B cell (primary cell): Measurements from ENCODE around the gene PLCD1. TPM values are rescaled to one million over a fixed set of nuclear protein-coding genes. Genes with fewer than 3 reads are reported as not detected.

Source experiments
- ATAC-seq: fragments of 200-7000 bp; cut with Tn5 transposase; one replicate; pipeline ENCODE4 v1.10.0; 2021; ENCODE audit warnings: low read depth, mild to moderate bottlenecking, moderate number of reproducible peaks, moderate library complexity
- CTCF ChIA-PET: fragments of 350-600 bp; sonication (Branson Sonifier 250); formaldehyde crosslinking; loops from one replicate; lab custom pipeline; 2021; ENCODE audit warnings: antibody characterized with exemption, inconsistent platforms; lab: Charles Lee
- POLR2A ChIA-PET: fragments of 350-600 bp; sonication (Branson Sonifier 250); formaldehyde crosslinking; loops from one replicate; lab custom pipeline; 2021; ENCODE audit warnings: antibody characterized with exemption; lab: Charles Lee
- DNase-seq: peaks from one replicate; pipeline ENCODE4 v3.0.0; 2013
- H2AFZ ChIP-seq: 2 replicates; pipeline ENCODE4 v1.6.1; 2012; ENCODE audit warnings: mild to moderate bottlenecking, low read depth, low read length; ENCODE audit not compliant: insufficient read depth, poor library complexity, severe bottlenecking
- H3K27ac ChIP-seq, 2 donors: 1 replicate in 1 of 2; 2 replicates in 1 of 2; pipeline ENCODE4 v1.5.1; 2012 to 2013; ENCODE audit warnings: low read length in 2 of 2, mild to moderate bottlenecking in 2 of 2, moderate library complexity in 1 of 2
- H3K27me3 ChIP-seq, 4 experiments: fragments of 200-600 bp in 1 of 4; sonication (generic) in 1 of 4; replicated peaks in 1 of 4; 1 replicate in 2 of 4; 2 replicates in 2 of 4; pipeline versions ENCODE4 v1.6.1 to v1.7.0; 2013 to 2016; ENCODE audit warnings: low read length in 3 of 4, mild to moderate bottlenecking in 2 of 4, mixed read lengths in 1 of 4, moderate library complexity in 1 of 4; ENCODE audit not compliant: insufficient read depth in 4 of 4, control insufficient read depth in 3 of 4; ENCODE audit errors: control extremely low read depth in 1 of 4
- H3K36me3 ChIP-seq, 2 experiments: replicated peaks in 1 of 2; 1 replicate in 1 of 2; 2 replicates in 1 of 2; pipeline versions ENCODE4 v1.6.1 to v1.7.1; 2013; ENCODE audit warnings: low read length in 1 of 2; ENCODE audit not compliant: insufficient read depth in 2 of 2, control insufficient read depth in 1 of 2; ENCODE audit errors: control extremely low read depth in 1 of 2, extremely low read depth in 1 of 2
- H3K4me1 ChIP-seq, 2 donors: fragments of 200-600 bp in 1 of 2; sonication (generic) in 1 of 2; 1 replicate in 1 of 2; 2 replicates in 1 of 2; pipeline versions ENCODE4 v1.5.1 to v1.6.1; 2013 to 2017; ENCODE audit warnings: low read length in 2 of 2; ENCODE audit not compliant: control insufficient read depth in 2 of 2, insufficient read depth in 2 of 2
- H3K4me2 ChIP-seq: replicated peaks from 2 replicates; pipeline ENCODE3; 2012; ENCODE audit warnings: mild to moderate bottlenecking, low read depth, low read length; ENCODE audit not compliant: poor library complexity, severe bottlenecking
- H3K4me3 ChIP-seq, 5 experiments: fragments of 200-600 bp in 1 of 5; sonication (generic) in 1 of 5; 1 replicate in 3 of 5; 2 replicates in 2 of 5; pipeline versions ENCODE4 v1.5.1 to v1.7.0; 2011 to 2016; ENCODE audit warnings: low read length in 4 of 5, mild to moderate bottlenecking in 4 of 5, low read depth in 2 of 5, control low read depth in 1 of 5, moderate library complexity in 1 of 5; ENCODE audit not compliant: insufficient read depth in 1 of 5; ENCODE audit errors: control extremely low read depth in 1 of 5, extremely low read depth in 1 of 5
- H3K79me2 ChIP-seq: fragments of 200-600 bp; sonication (generic); one replicate; pipeline ENCODE4 v1.6.0; 2016; ENCODE audit warnings: low read length; ENCODE audit not compliant: control insufficient read depth, insufficient read depth
- H3K9ac ChIP-seq: fragments of 200-600 bp; sonication (generic); 2 replicates; pipeline ENCODE4 v1.6.1; 2017; ENCODE audit warnings: mild to moderate bottlenecking, low read length, moderate library complexity
- H3K9me3 ChIP-seq, 3 donors: one replicate each; pipeline versions ENCODE4 v1.6.1 to v1.7.1; 2013; ENCODE audit warnings: low read length in 2 of 3; ENCODE audit not compliant: control insufficient read depth in 2 of 3, insufficient read depth in 1 of 3; ENCODE audit errors: control extremely low read depth in 1 of 3
- H4K20me1 ChIP-seq: 2 replicates; pipeline ENCODE4 v1.6.0; 2012; ENCODE audit warnings: mild to moderate bottlenecking, low read length; ENCODE audit not compliant: insufficient read depth, control insufficient read depth, poor library complexity, severe bottlenecking
- H3K27ac Mint-ChIP-seq: one replicate; pipeline ENCODE4 v1.8.0; 2021; ENCODE audit warnings: mixed read lengths
- H3K27me3 Mint-ChIP-seq: one replicate; pipeline ENCODE4 v1.8.0; 2021; ENCODE audit warnings: mixed read lengths
- H3K4me1 Mint-ChIP-seq: one replicate; pipeline ENCODE4 v1.8.0; 2021; ENCODE audit warnings: mixed read lengths
- H3K4me3 Mint-ChIP-seq: one replicate; pipeline ENCODE4 v1.8.0; 2021; ENCODE audit warnings: mixed read lengths
- H3K9me3 Mint-ChIP-seq: one replicate; pipeline ENCODE4 v1.8.0; 2022; ENCODE audit warnings: mixed read lengths; ENCODE audit not compliant: insufficient read depth
- CTCF ChIP-seq: fragments of 200-600 bp; IDR thresholded peaks from one replicate; pipeline ENCODE4 v1.8.0; 2022; ENCODE audit warnings: antibody characterized with exemption, mild to moderate bottlenecking
- EZH2 ChIP-seq: IDR thresholded peaks from 2 replicates; pipeline ENCODE4 v1.6.1; 2012; ENCODE audit warnings: borderline replicate concordance, low read depth, mild to moderate bottlenecking, moderate library complexity, low read length; ENCODE audit not compliant: insufficient read depth, poor library complexity, severe bottlenecking
- WGBS: methylation state at CpG from one replicate; pipeline ENCODE4 v1.1.5; 2013; ENCODE audit warnings: missing lambda C conversion rate; ENCODE audit not compliant: insufficient coverage; 5-methylcytosine and 5-hydroxymethylcytosine counted together
- intact Hi-C: fragments of 100-400 bp; cut with micrococcal nuclease; formaldehyde crosslinking; loops from one replicate; pipeline ENCODE4 v1.10.0; 2022
- polyA plus RNA-seq: library from polyadenylated mRNA; depleted of rRNA; stranded (reverse); fragments of >200 nt; gene quantifications from 2 replicates; pipeline ENCODE4 v1.2.3, GENCODE V29; 2012
- total RNA-seq, 2 donors: library from RNA; stranded (reverse); fragments of 120-200 nt in 1 of 2; gene quantifications; 1 replicate in 1 of 2; 2 replicates in 1 of 2; pipeline versions ENCODE4 v1.2.3 to v1.2.4, GENCODE V29; 2013 to 2022

PLCD1 gene
- total and polyA plus RNA-seq, 2 donors (not counting 1 experiment from before 2014, with no cell fraction given): 5.8 to 10.1 TPM

DNA sequence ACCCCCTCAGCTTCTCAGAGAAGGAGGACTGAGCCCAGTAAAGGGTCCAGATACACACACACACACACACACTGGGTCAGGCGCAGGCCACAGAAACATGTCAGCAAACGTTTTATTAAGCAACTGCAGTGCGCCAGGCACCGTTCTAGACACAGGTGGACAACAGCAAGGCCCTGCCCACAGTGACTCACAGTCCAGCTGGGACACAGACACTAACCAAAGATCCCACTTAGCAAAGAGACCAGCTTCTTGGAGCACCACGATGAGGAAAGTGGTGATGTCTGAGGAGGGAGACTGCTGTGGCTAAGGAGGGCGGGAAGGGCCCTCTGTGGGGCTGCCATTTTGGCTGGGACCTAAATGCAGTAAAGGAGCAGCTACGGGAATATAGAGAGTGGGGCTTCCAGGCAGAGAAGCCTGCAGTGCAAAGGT is 41.7 kb downstream of the PLCD1 start:
- no peak overlapping the region for H3K4me3 Mint-ChIP-seq
- H3K27ac Mint-ChIP-seq: no peak overlapping the region
- Histone ChIP-seq H3K79me2 (no peaks in the 10 kb centered on the region), H3K4me1 (no peaks in the 10 kb centered on the region), H3K9me3 (no peaks in the 10 kb centered on the region), H3K4me2 (no peak overlapping the region), H4K20me1 (no peaks in the 10 kb centered on the region), H3K27me3 (no peaks in the 10 kb centered on the region), H3K4me3 (no peak overlapping the region), H3K36me3 (no peaks in the 10 kb centered on the region), H3K27ac (no peak overlapping the region), H3K9ac (no peak overlapping the region), H2AFZ (no peak overlapping the region)
- peaks cover 6% of the 10 kb centered on the region for H3K27me3 Mint-ChIP-seq
- no peaks in the 10 kb centered on the region for H3K9me3 Mint-ChIP-seq
- H3K4me1 Mint-ChIP-seq: no peaks in the 10 kb centered on the region
- TF ChIP-seq EZH2 (no peak), CTCF (no peak)
- DNase-seq (no peak), ATAC-seq (no peak)
- 100% methylated on average over 4 of the region's 7 CpGs for WGBS
- ChIA-PET POLR2A (no interaction called here), CTCF (interaction anchor here (1.0 to 1.6 kb wide), 2 partner anchors 13 to 16 kb away, joined by 4 to 6 read pairs; no protein-coding TSS in a partner anchor)
- intact Hi-C loops: no loop called here

- Mint-ChIP-seq H3K27me3 (peaks cover 6% of the 10 kb centered on the region), H3K4me3 (no peak overlapping the region), H3K9me3 (no peaks in the 10 kb centered on the region), H3K4me1 (no peaks in the 10 kb centered on the region), H3K27ac (no peak overlapping the region)
- Histone ChIP-seq H3K36me3 (no peaks in the 10 kb centered on the region), H3K27ac (no peak overlapping the region), H2AFZ (no peak overlapping the region), H3K9me3 (no peaks in the 10 kb centered on the region), H3K9ac (no peak overlapping the region), H4K20me1 (no peaks in the 10 kb centered on the region), H3K27me3 (no peaks in the 10 kb centered on the region), H3K4me1 (no peaks in the 10 kb centered on the region), H3K79me2 (no peaks in the 10 kb centered on the region), H3K4me3 (no peak overlapping the region), H3K4me2 (no peak overlapping the region)
- ATAC-seq (no peak), DNase-seq (no peak)
- 94% methylated on average over 2 of the region's 2 CpGs for WGBS
- TF ChIP-seq CTCF: no peak
- no peak for TF ChIP-seq EZH2
- ChIA-PET CTCF (interaction anchor here (1.0 to 1.6 kb wide), 2 partner anchors 12 to 16 kb away, joined by 4 to 6 read pairs; no protein-coding TSS in a partner anchor), POLR2A (no interaction called here)
- intact Hi-C loops: no loop called here
Measured at GRCh38 chr3:37987315-37987697, 42.1 kb downstream of the PLCD1 start.
